SK-N-SH treated with all-trans-retinoic acid at 6 μM for 48 hours (cell line): ENCODE results near the gene SLC1A5.

Experiments
- ATAC-seq: fragments of 200-7000 bp; cut with Tn5 transposase; 3 replicates; pipeline ENCODE4 v1.9.1; 2020; ENCODE audit warnings: mild to moderate bottlenecking, moderate library complexity
- ARNTL ChIP-seq: fragments of 450-650 bp; formaldehyde crosslinking; IDR thresholded peaks from 2 replicates; pipeline ENCODE4 v1.5.0; 2020; ENCODE audit warnings: low read depth, mild to moderate bottlenecking, moderate library complexity, borderline replicate concordance
- BACH2 ChIP-seq: fragments of 250-450 bp; sonication (Bioruptor Pico); IDR thresholded peaks from 2 replicates; pipeline ENCODE4 v1.9.0; 2021; ENCODE audit warnings: mild to moderate bottlenecking, borderline replicate concordance
- CREB5 ChIP-seq: fragments of 250-450 bp; sonication (Bioruptor Pico); IDR thresholded peaks from 2 replicates; pipeline ENCODE4 v1.5.1; 2020; ENCODE audit warnings: low read depth, mild to moderate bottlenecking, moderate library complexity
- CSDC2 ChIP-seq: fragments of 250-450 bp; sonication (Bioruptor Pico); IDR thresholded peaks from 2 replicates; pipeline ENCODE4 v1.5.0; 2020; ENCODE audit warnings: mild to moderate bottlenecking, moderate library complexity
- CSRNP3 ChIP-seq: fragments of 250-450 bp; sonication (Bioruptor Pico); IDR thresholded peaks from 2 replicates; pipeline ENCODE4 v1.5.1; 2021; ENCODE audit warnings: mild to moderate bottlenecking, moderate library complexity
- ESRRG ChIP-seq: fragments of 250-450 bp; sonication (Bioruptor Pico); IDR thresholded peaks from 2 replicates; pipeline ENCODE4 v1.6.1; 2021; ENCODE audit warnings: mild to moderate bottlenecking
- GLIS3 ChIP-seq: fragments of 250-450 bp; sonication (Bioruptor Pico); IDR thresholded peaks from 2 replicates; pipeline ENCODE4 v1.5.0; 2020; ENCODE audit warnings: mild to moderate bottlenecking, moderate library complexity
- ISL1 ChIP-seq: fragments of 250-450 bp; sonication (Bioruptor Pico); IDR thresholded peaks from 2 replicates; pipeline ENCODE4 v2.1.2; 2022; ENCODE audit warnings: mild to moderate bottlenecking, moderate library complexity
- OSR1 ChIP-seq: fragments of 250-450 bp; sonication (Bioruptor Pico); IDR thresholded peaks from 2 replicates; pipeline ENCODE4 v1.8.0; 2022; ENCODE audit warnings: moderate library complexity, mild to moderate bottlenecking, inconsistent platforms
- PATZ1 ChIP-seq: fragments of 250-450 bp; sonication (Bioruptor Pico); IDR thresholded peaks from 2 replicates; pipeline ENCODE4 v1.8.0; 2020; ENCODE audit warnings: mild to moderate bottlenecking, moderate library complexity, borderline replicate concordance
- PPARA ChIP-seq: fragments of 250-450 bp; sonication (Bioruptor Pico); IDR thresholded peaks from 2 replicates; pipeline ENCODE4 v1.5.0; 2020; ENCODE audit warnings: mild to moderate bottlenecking, borderline replicate concordance
- RARB ChIP-seq: fragments of 250-450 bp; sonication (Bioruptor Pico); IDR thresholded peaks from 2 replicates; pipeline ENCODE4 v1.8.0; 2021; ENCODE audit warnings: mild to moderate bottlenecking, moderate library complexity
- SNAI2 ChIP-seq: fragments of 250-450 bp; sonication (Bioruptor Pico); IDR thresholded peaks from 2 replicates; pipeline ENCODE4 v1.5.0; 2020; ENCODE audit warnings: mild to moderate bottlenecking, moderate library complexity
- TCF4 ChIP-seq: fragments of 250-450 bp; sonication (Bioruptor Pico); IDR thresholded peaks from 2 replicates; pipeline ENCODE4 v1.8.0; 2021; ENCODE audit warnings: mild to moderate bottlenecking, moderate library complexity, borderline replicate concordance
- TOX ChIP-seq: fragments of 250-450 bp; sonication (Bioruptor Pico); IDR thresholded peaks from 2 replicates; pipeline ENCODE4 v1.8.0; 2021; ENCODE audit warnings: mild to moderate bottlenecking, moderate library complexity, borderline replicate concordance
- TSHZ2 ChIP-seq: fragments of 250-450 bp; sonication (Bioruptor Pico); IDR thresholded peaks from 2 replicates; pipeline ENCODE4 v1.5.0; 2020; ENCODE audit warnings: mild to moderate bottlenecking, moderate library complexity
- ZC3H10 ChIP-seq: fragments of 250-450 bp; sonication (Bioruptor Pico); IDR thresholded peaks from 2 replicates; pipeline ENCODE4 v1.5.1; 2021; ENCODE audit warnings: mild to moderate bottlenecking, moderate library complexity
- ZFP3 ChIP-seq: fragments of 250-450 bp; sonication (Bioruptor Pico); IDR thresholded peaks from 2 replicates; pipeline ENCODE4 v1.5.0; 2020; ENCODE audit warnings: mild to moderate bottlenecking, moderate library complexity
- ZNF565 ChIP-seq: fragments of 450-650 bp; formaldehyde crosslinking; conservative IDR thresholded peaks from 2 replicates; pipeline ENCODE4 v1.5.0; 2020; ENCODE audit warnings: low read depth, mild to moderate bottlenecking, moderate library complexity
- ZNF70 ChIP-seq: fragments of 450-650 bp; formaldehyde crosslinking; IDR thresholded peaks from 2 replicates; pipeline ENCODE4 v1.5.0; 2020; ENCODE audit warnings: mild to moderate bottlenecking, moderate library complexity
- ZNF8 ChIP-seq: fragments of 450-650 bp; formaldehyde crosslinking; IDR thresholded peaks from 2 replicates; pipeline ENCODE4 v1.5.0; 2020; ENCODE audit warnings: mild to moderate bottlenecking, moderate library complexity

Gene SLC1A5

GRCh38 chr19:46755853-46756543, 32.4 kb downstream of the SLC1A5 start:
- ATAC-seq, result no peak
- TF ChIP-seq TSHZ2 (CRISPR knock-in tag) (no peak), TOX (no peak), CREB5 (no peak), PATZ1 (CRISPR knock-in tag) (no peak), BACH2 (CRISPR knock-in tag) (no peak), ESRRG (no peak), ZNF70 (CRISPR knock-in tag) (no peak), CSDC2 (CRISPR knock-in tag) (no peak), ZNF8 (CRISPR knock-in tag) (no peak)
- TF ChIP-seq, all 23 proteins: peak for 0

- no peak for ATAC-seq
- TF ChIP-seq ESRRG (no peak), TCF4 (CRISPR knock-in tag) (no peak), CREB5 (no peak), BACH2 (CRISPR knock-in tag) (no peak), ISL1 (no peak), ZNF70 (CRISPR knock-in tag) (no peak), ZNF565 (CRISPR knock-in tag) (no peak), TSHZ2 (CRISPR knock-in tag) (no peak), ZFP3 (no peak), OSR1 (CRISPR knock-in tag) (no peak), CSDC2 (CRISPR knock-in tag) (no peak), RARB (CRISPR knock-in tag) (no peak), SNAI2 (no peak), PPARA (CRISPR knock-in tag) (no peak), TOX (no peak), CSRNP3 (no peak), ZC3H10 (no peak), ARNTL (CRISPR knock-in tag) (no peak), GLIS3 (no peak)
Measured at GRCh38 chr19:46755077-46755852, 33.1 kb downstream of the SLC1A5 start.
